ENCODE measurements around the gene CINP.

The CINP gene

GRCh38 chr14:102370305-102370809 is 7.7 kb upstream of the CINP start:
- no peaks in the 10 kb centered on the region for H3K4me1 ChIP-seq (ENCODE audit: low read length)
- H3K4me3 ChIP-seq (ENCODE audit: low read length): no peak overlapping the region
- H3K9me2 ChIP-seq (replicated peaks; ENCODE audit: insufficient read depth, low read length): no peaks in the 10 kb centered on the region
- H3K9me3 ChIP-seq (replicated peaks; ENCODE audit: insufficient read depth, low read length): no peaks in the 10 kb centered on the region
- no peaks in the 10 kb centered on the region for H3K79me2 ChIP-seq (ENCODE audit: low read length)
- no peak for DNase-seq
- H3F3A ChIP-seq (ENCODE audit: insufficient read depth, low read length): no peaks in the 10 kb centered on the region
- no peaks in the 10 kb centered on the region for H4K20me1 ChIP-seq (ENCODE audit: insufficient read depth, low read length)
- no peak overlapping the region for H3K9ac ChIP-seq (ENCODE audit: low read length)
- no peaks in the 10 kb centered on the region for H3K27me3 ChIP-seq (replicated peaks; ENCODE audit: insufficient read depth, low read length)
- no peak for TF ChIP-seq CTCF (IDR thresholded peaks at IDR 0.05; ENCODE audit: low read length)
- no peak for TF ChIP-seq EZH2phosphoT487 (IDR thresholded peaks at IDR 0.05; ENCODE audit: low read length)
- TF ChIP-seq EZH2 (optimal IDR thresholded peaks at IDR 0.05; ENCODE audit: low read depth, low read length): no peak
- H2AFZ ChIP-seq (ENCODE audit: low read length): no peak overlapping the region
- no peak overlapping the region for H3K4me2 ChIP-seq (ENCODE audit: low read depth, low read length)
- no peak overlapping the region for H3K27ac ChIP-seq (ENCODE audit: low read length)
- H3K36me3 ChIP-seq (replicated peaks; ENCODE audit: insufficient read depth, low read length): no peaks in the 10 kb centered on the region

- H3K27me3 ChIP-seq (replicated peaks; ENCODE audit: insufficient read depth, low read length): no peaks in the 10 kb centered on the region
- no peaks in the 10 kb centered on the region for H3K9me2 ChIP-seq (replicated peaks; ENCODE audit: insufficient read depth, low read length)
- no peaks in the 10 kb centered on the region for H3K36me3 ChIP-seq (replicated peaks; ENCODE audit: insufficient read depth, low read length)
- H4K20me1 ChIP-seq (ENCODE audit: insufficient read depth, low read length): no peaks in the 10 kb centered on the region
- peak overlapping the region; percentile 51; the same call in 1 of the 2 replicates for H2AFZ ChIP-seq (ENCODE audit: low read length)
- H3K4me1 ChIP-seq (ENCODE audit: low read length): 0 out of 2 replicates have a peak, but pooled peaks cover 4% of the 10 kb centered on the region
- H3K9me3 ChIP-seq (replicated peaks; ENCODE audit: insufficient read depth, low read length): no peaks in the 10 kb centered on the region
- no peaks in the 10 kb centered on the region for H3F3A ChIP-seq (ENCODE audit: insufficient read depth, low read length)
- H3K9ac ChIP-seq (ENCODE audit: low read length): peak overlapping the region; percentile 74
- peak overlapping the region; percentile 23; the same call in 1 of the 2 replicates for H3K27ac ChIP-seq (ENCODE audit: low read length)
- H3K79me2 ChIP-seq (ENCODE audit: low read length): peaks cover 21% of the 10 kb centered on the region
- TF ChIP-seq CTCF (IDR thresholded peaks at IDR 0.05; ENCODE audit: low read length) (no peak), EZH2phosphoT487 (IDR thresholded peaks at IDR 0.05; ENCODE audit: low read length) (no peak), EZH2 (optimal IDR thresholded peaks at IDR 0.05; ENCODE audit: low read depth, low read length) (no peak)
- DNase-seq: no peak
- peak overlapping the region; percentile 72 for H3K4me2 ChIP-seq (ENCODE audit: low read depth, low read length)
- peak overlapping the region; percentile 79 for H3K4me3 ChIP-seq (ENCODE audit: low read length)
Measured at GRCh38 chr14:102363182-102363943, 673 bp upstream of the CINP start.

- H3K9ac ChIP-seq (ENCODE audit: low read length): peak overlapping the region; percentile 88
- H3K27ac ChIP-seq (ENCODE audit: low read length): peak overlapping the region; percentile 53; the same call in 1 of the 2 replicates
- H3K36me3 ChIP-seq (replicated peaks; ENCODE audit: insufficient read depth, low read length): no peaks in the 10 kb centered on the region
- H3K9me2 ChIP-seq (replicated peaks; ENCODE audit: insufficient read depth, low read length): no peaks in the 10 kb centered on the region
- DNase-seq: no peak
- H3K4me2 ChIP-seq (ENCODE audit: low read depth, low read length): peak overlapping the region; percentile 77
- peak overlapping the region; percentile 83 for H2AFZ ChIP-seq (ENCODE audit: low read length)
- TF ChIP-seq CTCF (IDR thresholded peaks at IDR 0.05; ENCODE audit: low read length): no peak
- no peak for TF ChIP-seq EZH2 (optimal IDR thresholded peaks at IDR 0.05; ENCODE audit: low read depth, low read length)
- no peak for TF ChIP-seq EZH2phosphoT487 (IDR thresholded peaks at IDR 0.05; ENCODE audit: low read length)
- H3K4me3 ChIP-seq (ENCODE audit: low read length): peak overlapping the region; percentile 81
- H3F3A ChIP-seq (ENCODE audit: insufficient read depth, low read length): no peaks in the 10 kb centered on the region
- 0 out of 2 replicates have a peak, but pooled peaks cover 4% of the 10 kb centered on the region for H3K4me1 ChIP-seq (ENCODE audit: low read length)
- no peaks in the 10 kb centered on the region for H4K20me1 ChIP-seq (ENCODE audit: insufficient read depth, low read length)
- no peaks in the 10 kb centered on the region for H3K27me3 ChIP-seq (replicated peaks; ENCODE audit: insufficient read depth, low read length)
- H3K9me3 ChIP-seq (replicated peaks; ENCODE audit: insufficient read depth, low read length): no peaks in the 10 kb centered on the region
- peaks cover 21% of the 10 kb centered on the region for H3K79me2 ChIP-seq (ENCODE audit: low read length)
Measured at GRCh38 chr14:102362084-102362483, 606 bp downstream of the CINP start.
